Measurements from ENCODE around the gene DTX3L.

The DTX3L gene

GRCh38 chr3:122564155-122564912 is at the start of gene DTX3L, which contains the start of gene PARP9:
DTX3L (plus strand) TSS chr3:122564338; CDS start chr3:122564427, 89 bp downstream.
PARP9 (minus strand) TSS chr3:122564300; CDS start chr3:122559620, 4,680 bp downstream.
- peak; percentile 86 for DNase-seq

- no peak for DNase-seq
Observed at GRCh38 chr3:122515020-122515468, 49.1 kb upstream of the DTX3L start.

DNA sequence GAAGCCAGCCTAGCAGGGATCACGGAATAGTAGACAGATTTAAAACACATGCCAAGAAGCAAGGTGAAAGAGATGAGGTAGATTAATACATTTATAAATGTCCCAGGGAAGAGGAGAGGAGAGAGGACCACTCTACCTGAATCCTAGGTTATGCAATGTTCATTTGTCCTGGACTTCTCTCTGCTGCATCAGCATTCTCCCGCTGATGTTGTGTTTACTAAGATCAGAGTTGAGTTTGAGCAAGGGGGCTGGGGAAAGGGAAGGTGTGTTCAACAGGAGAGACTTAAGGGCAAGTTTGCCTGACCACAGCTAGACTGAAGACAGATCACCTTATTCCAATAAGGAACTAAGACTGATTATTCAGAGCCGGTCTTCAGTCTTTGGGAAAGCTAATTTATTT is 48.3 kb upstream of the DTX3L start:
- no peak for DNase-seq

- DNase-seq: no peak
Observed at GRCh38 chr3:122516846-122517360, 47.2 kb upstream of the DTX3L start.

GRCh38 chr3:122519693-122520092 is 44.4 kb upstream of the DTX3L start:
- no peak for DNase-seq

- no peak for DNase-seq
Observed at GRCh38 chr3:122520861-122521260, 43.3 kb upstream of the DTX3L start.

GRCh38 chr3:122523317-122523716 is 40.8 kb upstream of the DTX3L start:
- no peak for DNase-seq

GRCh38 chr3:122530164-122530563 is 34.0 kb upstream of the DTX3L start:
- no peak for DNase-seq

- no peak for DNase-seq
Observed at GRCh38 chr3:122533480-122533879, 30.7 kb upstream of the DTX3L start.

GRCh38 chr3:122533931-122534334 is 30.2 kb upstream of the DTX3L start:
- no peak for DNase-seq

GRCh38 chr3:122535964-122536631 is 28.0 kb upstream of the DTX3L start:
- DNase-seq: no peak

DNA sequence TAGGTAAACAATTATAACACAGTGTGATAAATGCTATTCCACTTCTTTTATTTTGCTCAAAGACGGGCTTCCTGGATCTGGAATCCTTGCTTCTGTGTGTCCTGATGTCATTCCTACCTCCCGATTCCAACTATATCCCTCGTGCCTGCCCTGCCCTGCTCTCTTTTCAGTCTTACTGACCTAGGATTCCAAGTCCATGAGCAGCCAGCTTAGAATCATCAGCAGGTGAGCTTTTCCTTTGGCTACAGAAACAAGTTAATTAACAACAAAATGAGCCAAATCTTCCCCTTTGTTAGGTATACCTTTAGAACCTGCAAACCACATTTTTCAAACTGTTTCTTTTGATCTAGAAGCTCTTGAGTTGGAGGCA is 27.5 kb upstream of the DTX3L start:
- no peak for DNase-seq

DNA sequence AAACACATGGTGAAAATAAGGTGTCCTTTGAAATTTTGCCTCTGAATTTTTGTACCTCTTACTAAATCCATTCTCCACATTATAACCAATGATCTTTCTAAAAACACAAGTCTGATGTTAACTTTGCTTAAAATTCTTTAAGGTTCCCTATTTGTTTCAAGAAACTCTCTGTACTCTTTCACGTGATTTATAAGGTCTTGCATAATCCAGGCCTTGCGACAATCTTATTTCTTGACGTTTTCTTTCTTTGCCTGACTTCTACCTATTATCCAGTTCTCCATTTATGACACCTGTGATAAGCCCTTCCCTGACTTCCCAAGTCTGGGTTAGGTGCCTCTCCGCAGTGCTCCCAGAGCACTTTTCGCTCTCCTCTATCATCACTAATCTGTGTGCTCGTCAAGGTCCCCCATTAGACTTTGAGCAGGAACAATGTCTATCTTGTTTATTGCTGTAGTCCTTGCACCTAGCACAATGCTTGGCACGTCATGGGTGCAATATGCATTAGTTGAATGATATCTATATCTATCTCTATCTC is 25.1 kb upstream of the DTX3L start:
- no peak for DNase-seq

DNA sequence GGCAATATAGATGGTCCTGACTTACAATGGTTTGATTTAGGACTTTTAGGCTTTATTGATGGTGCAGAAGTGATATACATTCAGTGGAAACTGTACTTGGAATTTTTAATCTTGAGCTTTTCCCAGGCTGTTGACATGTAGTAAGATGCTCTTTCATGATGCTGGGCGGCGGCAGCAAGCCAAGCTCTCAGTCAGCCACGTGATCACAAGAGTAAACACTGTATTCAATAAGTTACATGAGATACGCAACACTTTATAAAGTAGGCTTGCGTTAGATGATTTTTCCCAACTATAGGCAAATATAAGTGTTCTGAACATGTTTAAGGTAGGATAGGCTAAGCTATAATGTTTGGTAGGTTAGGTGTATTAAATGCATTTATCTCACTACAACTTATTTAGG is 18.0 kb upstream of the DTX3L start:
- DNase-seq: no peak

DNA sequence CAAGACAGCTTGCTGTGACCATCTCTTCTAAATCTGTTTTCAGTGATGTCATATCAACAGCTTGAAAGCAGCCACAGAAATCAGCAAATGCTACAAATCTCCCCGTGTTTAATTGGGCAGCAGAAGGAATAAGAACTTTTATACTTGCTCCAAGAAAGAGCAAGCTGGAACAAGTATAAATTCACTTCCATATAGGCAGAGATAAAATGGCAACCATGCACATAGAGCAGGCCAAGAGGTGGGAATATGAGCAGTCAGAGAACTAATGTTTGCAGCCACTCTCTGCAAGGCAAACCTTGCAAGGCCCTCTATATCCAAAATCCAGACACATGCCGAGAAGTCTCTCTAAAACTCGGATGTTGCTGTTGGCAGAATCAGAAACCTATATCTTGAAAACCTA is 16.1 kb upstream of the DTX3L start:
- no peak for DNase-seq

GRCh38 chr3:122548619-122549018 is 15.5 kb upstream of the DTX3L start:
- DNase-seq: no peak

- no peak for DNase-seq
Observed at GRCh38 chr3:122553171-122553570, 11.0 kb upstream of the DTX3L start.

DNA sequence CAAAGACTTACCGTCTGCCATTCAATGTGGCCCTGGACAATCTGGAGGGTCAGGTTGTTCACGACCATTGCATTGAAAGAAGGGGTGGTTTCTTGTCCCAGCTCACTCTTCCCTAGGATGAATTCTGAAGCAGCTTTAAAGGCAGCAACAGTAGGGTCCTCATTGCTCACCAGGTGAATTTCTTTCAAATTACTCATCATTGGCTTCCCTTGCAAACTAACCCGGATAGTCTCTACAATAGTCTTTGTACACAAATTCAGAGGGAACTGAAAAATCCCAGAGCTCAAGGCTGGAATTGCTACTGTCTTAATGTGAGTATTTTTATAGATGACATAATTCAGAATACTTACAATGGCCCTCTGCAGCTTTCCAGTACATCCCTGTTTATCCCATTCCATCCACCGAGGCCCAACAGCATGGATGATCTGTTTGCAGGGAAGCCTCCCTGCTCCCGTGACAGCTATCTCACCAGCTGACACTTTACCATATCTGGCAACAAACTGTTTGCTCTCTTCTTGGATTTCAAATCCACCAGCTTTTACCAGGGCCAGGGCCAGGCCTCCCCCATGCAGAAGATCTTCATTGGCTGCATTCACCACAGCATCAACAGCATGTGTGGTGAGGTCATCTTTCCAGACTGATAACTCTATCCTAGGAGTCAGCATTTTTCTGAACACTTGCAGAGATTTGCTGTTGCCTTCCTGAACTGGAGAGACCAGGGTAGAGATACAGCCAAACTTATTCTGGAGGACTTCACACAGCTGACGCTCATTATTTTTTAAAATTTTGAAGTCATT is 8.7 kb upstream of the DTX3L start:
- DNase-seq: no peak

DNA sequence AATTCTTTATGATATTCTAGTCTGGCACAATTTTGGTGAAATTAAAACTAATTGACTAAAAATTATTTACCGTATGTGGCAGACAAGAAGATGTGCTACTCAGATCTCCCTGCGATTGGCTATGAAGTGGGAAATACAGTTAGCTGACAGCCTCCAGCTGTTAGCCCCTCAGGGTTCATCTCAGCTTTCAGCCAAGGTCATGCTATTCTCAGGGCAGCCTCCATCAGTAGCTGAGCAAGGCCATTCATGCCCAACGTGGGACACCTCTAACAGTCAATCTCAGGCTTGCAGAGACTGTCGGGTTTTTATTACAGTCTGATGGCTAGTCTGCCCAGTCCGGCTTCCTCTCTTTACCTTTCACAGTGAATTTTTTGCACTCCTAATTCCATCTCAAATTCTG is 6.8 kb upstream of the DTX3L start:
- DNase-seq: no peak

DNA sequence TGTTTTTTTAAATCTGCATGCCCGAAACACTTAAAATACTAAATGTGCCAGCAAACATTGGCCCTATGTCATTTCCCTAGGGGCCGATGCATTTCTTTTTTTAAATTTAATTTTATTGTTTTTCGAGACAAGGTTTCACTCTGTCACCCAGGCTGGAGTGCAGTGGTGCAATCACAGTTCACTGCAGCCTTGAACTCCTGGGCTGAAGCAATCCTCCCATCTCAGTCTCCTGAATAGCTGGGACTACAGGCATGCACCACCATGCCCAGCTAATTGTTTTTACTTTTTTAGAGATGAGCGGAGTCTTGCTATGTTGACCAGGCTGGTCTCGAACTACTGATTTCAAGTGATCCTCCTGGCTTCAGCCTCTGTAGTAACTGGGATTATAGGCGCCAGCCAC is 5.5 kb upstream of the DTX3L start:
- DNase-seq: no peak

DNA sequence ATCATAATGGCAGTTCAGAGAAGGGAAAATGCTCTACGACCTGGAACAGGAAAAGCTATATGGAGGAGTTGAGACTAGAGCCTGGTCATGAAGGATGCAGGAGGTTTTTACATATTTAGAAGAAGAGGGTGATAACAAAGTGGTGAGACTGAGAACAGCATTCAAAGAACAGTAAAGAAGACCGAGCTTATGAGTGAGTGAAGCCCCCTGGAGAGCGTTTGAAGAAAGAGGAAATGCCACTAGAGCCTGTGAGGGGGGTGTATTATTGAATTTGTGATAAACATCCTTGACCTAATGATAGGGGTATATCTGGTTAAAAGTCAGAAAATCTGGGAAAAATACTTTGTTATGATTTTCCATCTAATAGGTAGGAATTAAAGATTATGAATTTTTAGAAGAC is 4.2 kb upstream of the DTX3L start:
- no peak for DNase-seq

GRCh38 chr3:122560680-122561079 is 3.5 kb upstream of the DTX3L start:
- peak; percentile 50 for DNase-seq

Data from NCI-H526 treated with DMSO at 0.1 percent for 48 hours (cell line).